ENCODE measurements around the gene PIP4K2B.

The PIP4K2B gene

DNA sequence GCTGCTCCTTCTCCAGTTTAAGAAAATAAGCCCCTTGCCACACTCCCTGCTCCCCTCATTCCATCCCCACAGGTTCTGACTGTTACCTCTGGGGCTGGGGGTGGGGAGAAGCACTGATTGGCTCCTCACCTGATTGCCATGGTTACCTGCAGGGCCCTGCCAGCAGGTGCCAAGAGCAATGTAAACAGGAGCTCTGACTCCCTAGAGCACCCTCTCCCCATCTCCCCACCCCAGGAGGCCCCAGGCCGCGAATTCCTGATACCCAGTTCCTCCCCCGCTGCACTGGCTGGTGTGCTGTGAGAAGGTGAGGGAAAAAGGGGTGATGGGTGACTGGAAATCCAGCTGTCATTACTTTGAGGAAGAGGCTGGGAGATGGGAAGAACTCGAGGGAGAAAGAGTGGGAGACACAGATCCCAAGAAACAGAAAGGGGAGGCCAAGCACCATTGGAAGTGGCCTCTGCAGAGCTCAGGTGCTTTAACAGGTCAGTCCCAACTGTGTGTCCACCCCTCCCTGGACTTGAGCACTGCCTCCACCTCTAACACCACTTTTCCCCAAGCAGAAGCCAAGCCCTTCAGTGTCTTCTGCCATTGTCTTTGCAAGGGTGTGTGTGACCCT lies 55.7 kb downstream of the PIP4K2B start:
- DNase-seq = no peak

DNA sequence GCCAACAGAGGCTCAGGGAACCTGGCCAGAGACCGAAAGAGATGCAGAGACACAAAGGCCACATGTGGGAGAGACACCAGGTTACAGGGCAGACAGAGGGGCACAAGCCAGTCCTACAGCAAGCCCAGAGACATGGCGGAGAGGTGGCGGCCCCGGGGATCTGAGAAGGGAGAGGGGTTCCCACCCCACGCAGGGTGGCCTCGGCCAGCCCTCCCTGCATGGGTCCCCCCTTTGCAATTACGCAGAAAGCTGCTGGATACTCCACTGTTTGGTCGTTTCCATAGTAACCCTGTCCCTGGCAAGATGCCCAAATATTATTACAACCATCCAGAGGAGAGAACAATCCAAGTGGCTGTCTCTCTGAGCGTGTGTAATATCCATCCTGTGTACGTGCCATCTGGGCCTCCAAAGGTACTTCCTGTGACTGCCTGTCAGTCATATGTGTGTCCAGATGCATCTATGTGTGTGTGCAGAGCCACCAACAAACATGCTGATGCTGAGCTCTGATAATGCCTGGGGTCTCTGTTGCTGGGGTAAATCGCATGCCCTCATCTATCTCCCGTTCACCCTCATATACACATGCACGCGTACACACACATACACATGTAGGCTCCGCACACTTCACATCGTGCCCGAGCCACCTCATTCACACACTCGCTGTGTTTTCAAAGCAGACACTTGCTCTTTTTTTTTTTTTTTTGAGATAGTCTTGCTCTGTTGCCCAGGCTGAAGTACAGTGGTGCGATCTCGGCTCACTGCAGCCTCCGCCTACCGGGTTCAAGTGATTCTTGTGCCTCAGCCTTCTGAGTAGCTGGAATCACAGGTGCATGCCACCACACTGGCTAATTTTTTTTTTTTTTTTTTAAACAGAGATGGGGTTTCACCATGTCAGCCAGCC lies 56.7 kb downstream of the PIP4K2B start:
- no peak for DNase-seq

DNA sequence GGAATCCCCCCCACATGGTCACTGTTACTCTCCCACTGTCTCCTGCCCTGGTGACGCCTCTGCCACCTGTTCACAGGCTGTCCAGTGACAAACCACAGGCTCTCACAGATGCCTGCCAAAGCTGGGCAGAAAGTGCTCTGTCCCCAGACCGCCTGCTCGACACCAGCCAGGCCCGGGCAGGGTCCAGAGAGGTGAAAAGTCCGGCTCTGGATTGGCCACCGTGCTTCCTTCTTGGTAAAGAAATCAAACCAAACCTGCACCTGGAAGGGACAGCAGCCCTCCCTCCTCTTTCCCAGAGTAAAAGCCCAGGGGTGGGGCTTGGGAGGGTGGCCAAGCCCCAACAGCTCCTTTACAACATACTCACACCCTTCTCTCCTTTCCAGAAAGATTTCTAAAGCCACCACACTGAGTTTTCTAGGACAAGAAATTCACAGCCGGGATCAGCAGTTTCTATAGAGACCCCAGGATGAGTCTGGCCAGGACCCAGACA lies 57.4 kb downstream of the PIP4K2B start:
- DNase-seq = no peak

DNA sequence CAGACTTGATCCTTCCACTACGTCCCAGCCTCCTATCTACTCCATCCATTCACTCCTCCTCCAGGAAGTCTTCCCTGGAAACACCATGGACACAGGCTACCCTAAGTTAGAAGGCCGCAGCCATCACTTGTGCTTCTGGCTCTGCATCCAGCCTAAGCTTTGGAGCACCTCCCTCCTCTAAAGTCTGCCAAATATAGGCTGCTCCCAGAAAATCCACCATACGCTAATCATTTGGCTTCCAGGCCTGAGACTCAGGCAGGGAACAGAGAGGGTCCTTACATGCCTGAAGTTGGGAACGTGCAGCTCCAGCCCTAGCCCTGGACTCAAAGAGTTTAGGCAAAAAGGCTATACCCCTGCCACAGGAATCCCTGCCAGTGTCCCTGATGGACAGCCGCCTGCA lies 57.9 kb downstream of the PIP4K2B start:
- DNase-seq = no peak

DNA sequence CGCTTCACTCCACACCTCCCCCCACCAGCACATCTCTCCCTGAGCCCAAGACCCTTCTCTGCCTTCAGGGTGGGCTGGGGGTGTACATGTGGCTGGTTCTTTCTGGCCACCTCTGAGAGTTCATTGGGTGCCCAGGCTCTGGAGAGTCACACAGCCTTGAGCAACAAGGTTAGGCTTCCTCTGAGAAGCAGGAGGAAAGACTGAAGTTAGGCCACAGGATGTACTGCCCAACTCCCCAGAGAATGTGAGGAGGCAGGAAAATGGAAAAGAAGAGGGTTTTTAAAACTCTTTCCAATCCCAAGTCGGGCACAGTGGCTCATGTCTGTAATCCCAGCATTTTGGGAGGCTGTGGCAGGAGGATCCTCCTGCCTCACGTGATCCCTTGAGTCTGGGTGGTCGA lies 58.5 kb downstream of the PIP4K2B start:
- DNase-seq = no peak

DNA sequence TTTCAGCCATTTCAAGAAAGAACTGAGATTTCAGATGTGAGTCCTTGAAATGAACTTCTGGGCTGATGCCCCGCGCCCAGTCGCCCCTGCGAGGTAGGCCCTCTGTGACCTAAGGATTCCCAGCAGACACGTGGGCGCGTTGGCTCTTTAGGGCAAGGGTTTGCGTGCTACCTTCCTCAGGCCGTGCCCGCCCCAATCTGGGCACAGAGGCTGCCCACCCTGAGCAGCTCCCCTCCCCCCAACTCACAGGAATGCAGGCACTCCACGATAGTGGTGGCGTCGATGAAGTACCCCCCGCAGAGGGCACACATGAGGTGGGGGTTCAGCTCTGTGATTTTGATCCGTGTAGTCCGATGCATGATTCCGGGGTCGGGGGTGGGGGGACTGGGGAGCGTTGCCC lies 59.3 kb downstream of the PIP4K2B start:
- DNase-seq = no peak

DNA sequence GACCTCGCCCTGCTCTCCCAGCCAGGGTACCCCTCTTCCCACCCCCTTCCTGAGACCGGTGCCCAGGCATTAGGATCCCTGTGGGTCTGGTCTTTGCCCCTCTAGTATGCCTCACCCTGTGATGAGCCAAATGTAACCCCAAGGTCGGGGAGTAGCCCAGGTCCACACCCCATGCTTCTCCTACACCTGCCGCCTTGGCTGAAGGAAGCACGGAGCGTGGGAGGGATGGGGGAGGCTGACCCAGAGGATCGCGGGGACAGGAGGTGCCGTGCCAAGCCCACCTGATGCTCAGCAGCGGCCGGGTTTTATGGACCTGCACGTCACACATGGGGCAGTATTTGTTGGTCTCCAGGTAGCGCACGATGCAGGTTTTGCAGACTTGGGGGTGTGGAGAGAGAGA lies 60.1 kb downstream of the PIP4K2B start:
- DNase-seq = no peak

DNA sequence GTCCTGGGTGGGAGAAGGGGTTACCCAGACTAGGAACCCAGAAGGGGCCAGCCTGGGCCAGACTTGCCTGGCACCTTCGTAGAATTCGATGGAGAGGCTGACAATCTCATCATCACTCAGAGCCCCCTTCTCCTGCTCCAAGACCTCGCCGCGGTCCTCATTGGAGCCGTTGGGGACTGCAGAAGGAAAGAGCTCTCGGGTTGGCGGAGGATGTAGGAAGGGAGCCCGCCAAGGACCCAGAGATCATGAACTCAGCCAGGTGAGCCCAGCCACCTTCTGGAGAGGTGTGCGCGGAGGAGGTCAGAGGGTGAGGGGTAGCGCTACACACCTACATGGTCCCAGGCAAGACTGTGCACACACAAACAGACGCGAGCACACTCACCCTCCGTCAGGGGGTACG lies 60.7 kb downstream of the PIP4K2B start:
- no peak for DNase-seq

DNA sequence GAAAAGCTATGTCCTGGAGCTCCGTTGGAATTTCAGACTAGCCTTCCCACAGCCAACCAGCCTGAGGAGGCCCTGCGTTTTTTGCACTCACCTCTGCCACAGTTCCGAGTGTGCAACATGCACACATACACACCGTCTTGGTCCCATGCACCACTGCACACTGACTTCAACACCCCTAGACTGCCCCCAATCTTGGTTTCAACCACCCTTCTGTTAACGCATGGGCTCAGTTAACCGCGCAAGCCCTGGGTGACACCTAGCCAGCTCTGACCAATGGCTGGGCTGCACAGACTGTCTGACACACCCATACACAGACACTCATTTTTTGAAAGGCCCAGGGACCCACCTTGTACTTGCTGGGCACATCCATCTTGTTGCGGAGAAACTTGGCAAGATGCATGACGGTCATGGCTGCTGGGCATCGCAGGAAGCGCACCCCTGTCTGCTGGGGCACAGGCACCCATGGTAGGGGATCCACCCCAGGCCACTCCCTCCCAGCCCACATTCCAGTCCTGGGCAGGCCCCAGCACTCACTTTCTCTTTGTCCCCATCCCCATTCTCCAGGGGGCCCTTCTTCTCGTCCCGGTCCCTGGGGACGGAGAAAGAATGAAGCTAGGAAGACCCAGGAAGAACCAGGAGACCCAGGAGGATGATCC lies 61.2 kb downstream of the PIP4K2B start:
- no peak for DNase-seq

DNA sequence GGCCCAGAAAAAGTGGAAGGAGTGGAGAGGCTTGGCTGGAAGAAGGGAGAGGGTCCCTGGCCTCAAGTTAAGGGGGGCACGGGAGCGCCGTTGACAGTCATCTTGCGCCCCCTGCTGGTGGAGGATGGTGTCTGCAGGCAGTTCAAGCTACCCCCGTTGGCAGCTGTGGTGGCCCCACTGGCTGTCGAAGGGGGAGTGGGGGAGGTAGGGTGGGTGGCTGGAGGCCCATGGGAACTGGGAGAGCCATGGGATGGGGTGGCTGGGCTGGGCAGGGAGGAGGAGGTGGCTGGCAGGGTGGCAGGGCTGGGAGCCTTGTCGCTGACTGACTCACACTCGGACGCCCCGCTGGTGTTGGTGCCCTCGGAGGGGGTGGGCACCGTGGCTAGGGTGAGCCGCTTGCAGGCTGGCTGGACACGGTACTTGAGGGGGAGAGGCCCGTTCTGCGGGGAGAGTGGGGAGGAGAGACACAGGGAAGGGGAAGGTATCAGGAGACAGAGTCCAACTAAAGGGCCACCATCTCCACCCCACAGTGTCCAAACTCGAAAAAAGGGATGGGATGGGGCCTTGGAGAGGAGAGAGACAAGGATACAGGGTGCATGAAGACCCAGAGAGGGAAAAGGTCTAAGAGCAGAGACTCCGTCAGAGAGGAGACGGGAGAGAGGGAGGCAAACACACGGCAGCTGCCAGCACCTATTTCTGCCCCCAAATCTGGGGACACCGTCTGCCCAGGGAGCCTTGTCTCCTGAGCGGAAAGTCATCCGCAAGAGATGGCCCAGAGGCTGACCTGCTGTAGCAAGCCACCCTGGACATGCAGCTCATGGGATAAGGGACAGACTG lies 64.0 kb downstream of the PIP4K2B start:
- DNase-seq = peak; percentile 53

DNA sequence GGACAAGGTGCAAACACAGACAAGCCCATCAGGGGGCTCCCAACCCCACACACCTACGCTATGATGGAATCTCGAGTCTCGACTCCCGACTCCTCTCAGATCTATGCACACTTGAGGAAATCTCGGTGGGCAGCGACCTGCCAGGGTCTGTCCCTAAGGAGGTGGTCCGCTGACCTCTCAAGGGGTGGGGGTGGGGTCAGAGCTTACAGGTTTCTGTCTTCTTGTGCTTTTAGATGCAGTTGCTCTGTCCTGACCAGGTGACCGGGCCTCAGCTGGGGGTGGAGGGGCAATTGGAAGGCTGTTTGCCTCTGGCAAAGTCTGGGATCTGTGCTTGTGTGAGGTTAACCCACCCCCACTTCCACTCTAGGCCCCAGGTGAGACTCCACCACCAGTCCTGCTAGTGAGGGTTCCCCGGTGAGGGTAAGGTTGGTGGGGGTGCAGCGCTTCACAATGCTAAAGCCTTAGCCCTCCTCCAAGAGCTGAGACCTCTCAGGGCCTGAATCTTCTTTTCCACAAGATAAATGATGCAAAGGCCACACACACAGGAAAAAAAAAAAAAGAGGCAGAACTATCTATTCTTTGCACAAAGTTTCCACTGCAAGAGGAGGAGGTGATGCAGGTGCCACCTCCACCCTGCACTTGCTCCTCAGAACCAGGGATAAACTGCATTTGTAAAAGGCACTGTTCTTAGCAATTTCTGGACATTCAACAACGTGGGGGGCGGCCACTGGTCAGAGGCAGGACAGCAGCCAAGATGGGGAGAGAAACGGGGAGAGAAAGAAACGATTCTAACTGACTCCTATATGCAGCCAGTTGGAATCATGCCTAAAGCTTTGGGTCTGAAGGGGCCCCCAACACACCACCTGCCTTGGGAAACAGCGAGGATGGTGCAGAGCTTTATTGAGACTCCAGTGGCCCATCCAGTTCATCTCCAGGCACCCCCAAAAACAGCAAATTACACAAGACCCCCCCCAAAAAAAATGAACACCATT lies 65.1 kb downstream of the PIP4K2B start:
- no peak for DNase-seq

DNA sequence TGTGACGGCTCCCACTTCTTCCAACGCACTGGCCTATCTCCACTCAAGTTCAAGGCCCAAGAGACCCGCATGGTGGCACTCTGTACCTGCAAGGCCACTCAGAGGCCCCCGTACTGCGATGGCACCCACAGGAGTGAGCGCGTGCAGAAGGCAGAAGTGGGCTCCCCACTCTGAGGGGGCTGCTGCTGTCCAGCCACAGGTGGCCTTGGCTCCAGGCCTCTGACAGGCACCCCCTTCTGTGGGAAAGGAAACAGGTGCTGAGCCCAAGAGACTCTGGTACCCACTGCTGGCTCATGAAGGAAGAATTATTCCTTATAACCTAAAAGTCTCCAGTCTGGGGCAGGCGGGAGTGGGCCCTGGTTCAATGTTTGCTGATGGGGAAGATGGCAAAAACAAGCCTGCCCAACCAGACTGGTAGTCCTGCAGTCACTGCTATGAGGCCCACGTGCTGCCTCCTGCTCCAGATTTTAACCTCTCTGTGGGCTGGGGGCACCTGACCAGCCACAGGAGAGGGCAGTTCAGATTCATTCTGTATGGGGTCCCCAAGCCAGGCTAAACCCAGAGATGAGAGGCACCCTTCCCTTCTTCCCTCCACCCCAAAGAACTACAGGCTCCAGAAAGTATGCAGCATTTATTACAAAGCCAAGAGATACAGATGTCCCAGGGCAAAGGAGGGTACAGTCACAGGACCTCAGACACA lies 65.9 kb downstream of the PIP4K2B start:
- no peak for DNase-seq

DNA sequence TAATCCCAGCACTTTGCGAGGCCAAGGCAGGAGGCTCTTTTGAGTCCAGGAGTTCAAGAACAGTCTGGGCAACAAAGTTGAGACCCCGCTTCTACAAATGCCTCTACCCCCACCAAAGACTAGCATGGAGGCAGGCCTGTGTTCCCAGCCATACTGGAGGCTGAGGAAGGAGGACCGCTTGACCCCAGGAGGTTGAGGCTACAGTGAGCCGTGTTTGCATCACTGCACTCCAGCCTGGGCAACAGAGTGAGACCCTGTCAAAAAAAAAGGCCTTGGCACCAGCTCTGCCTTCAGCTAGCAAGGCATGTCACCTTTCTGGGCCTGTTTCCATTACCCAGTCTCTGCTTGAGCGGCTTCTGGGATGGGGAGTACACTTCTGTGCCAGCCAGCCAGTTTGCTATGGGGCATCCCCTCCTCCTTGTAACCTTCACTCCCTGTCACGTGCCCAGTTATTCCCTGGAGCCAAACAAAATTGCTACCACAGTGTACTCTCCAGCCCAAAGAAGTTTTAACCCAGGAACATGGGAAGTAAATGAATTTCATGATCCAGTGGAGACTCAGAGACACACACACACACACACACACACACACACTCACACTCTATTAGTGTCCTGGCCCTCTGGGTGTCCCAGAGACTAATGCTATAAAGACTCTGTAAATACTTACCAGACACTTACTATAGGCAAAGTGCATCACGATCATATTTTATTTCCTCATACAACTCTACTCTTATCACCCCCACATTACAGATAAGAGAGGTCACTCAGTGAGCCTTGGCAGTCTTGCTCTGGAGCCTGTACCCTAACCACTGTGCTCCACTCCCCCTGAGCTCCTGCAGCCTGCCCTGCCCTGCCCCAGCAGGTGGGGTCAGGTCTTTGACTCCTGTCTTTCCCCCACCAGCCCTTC lies 66.7 kb downstream of the PIP4K2B start:
- no peak for DNase-seq

DNA sequence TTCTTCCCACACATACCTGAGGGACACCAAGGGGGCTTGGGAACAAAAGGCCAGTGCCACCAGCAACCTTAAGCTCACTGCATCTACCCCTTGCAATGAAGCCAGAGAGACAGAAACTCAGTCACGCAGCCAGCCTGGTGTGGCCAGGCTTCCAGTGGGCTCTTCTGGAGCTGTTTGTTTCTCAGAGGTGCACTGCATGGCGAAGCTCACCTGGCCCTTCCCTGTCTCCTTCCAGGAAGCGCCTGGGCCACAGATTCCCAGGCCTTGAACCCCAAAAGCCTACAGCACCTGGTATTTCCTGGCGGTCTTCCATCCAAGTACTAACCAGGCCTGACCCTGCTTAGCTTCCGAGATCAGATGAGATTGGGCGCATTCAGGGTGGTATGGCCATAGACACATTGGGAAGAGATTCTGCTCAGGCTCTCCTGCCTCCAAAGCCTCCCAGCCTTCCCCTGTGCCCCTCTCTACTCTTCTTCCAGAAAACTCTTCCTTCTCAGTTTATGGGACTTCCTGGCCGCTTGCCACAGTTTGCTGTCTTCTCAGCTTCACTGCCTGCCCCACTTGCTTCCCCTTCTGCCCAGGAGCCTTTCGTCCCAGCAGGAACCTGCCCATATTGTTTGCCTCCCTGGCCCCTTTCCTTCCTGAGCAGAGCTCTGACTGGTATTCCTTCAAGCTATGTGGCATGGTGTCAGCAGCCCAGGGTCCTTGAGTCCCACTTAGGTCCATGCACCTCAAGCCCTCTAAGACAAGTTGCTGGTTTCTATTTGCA lies 67.6 kb downstream of the PIP4K2B start:
- DNase-seq = no peak

DNA sequence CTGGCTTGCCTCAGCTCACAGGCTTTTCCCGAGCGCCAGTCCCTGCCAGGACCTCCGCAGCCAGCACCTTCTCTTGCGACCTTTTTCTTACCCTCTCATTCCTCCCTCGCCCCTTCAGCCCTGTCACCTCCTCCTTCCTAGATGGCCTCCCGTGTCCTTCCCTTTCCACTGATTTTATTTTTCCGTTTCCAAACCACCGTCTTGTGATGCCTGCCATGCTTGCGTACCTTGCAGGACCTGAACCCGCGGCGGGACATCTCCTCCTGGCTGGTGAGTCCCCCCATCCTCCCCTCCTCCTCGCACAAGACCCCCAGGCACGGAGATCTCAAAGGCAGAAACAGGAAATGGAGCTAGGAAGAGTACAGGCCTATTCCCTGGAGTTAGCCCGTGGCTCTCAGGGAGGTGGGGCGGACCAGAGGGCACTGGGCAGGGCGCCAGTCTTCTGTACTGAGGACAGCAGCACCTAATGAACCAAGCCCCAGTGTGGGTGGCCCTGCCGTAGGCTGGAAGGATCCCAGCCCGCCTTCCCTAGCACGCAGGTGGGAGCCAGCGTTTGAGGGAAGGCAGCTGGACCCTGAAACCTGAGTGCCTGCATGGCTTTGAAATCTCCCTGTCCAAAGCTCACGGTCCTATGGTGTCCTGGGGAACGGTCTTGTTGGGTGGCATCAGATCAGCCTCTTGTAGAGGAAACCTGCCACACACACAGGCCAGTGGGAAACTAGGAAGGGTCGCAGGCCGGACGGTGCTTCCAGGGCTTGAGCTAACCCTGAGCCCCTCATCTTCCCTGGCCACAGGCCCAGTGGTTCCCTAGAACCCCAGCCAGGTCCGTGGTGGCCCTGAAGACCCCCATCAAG lies 68.6 kb downstream of the PIP4K2B start:
- DNase-seq = no peak

DNA sequence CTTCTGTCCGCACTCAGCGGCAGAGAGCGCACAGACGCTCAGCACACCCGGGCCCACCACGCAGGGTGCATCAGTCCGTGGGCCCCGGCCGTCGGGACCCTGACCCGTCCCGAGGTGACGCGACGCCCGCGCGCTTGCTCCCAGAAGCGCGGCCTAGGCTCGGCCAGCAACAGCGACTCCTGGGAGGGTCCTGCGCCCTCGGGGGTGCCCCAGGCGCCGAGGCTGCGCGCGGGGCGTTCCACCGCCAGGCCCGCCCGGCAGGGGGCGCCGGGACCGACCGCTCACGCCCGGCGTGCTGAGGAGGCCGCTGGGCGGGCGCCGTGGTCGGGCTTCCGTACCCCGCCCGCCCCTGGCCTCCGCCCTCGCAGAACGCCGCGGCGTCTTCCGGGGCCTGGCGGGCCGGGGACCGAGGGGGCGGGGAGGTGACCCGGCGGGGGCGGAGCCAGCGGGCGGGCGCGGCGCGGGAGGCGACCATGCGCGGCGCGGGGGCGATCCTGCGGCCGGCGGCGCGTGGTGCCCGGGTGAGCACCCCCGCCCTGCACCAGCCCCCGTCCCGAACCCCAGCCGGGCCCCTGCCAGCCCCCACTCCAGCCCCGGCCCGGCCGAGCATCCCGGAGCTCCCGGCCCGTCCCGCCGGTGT lies 69.3 kb downstream of the PIP4K2B start, which contains the start of gene CISD3:
Gene CISD3, plus strand, starts transcription at position 456 of the 640 bp plus-strand sequence. Its CDS starts 18 bp downstream, at position 474.
- peak; percentile 81 for DNase-seq

DNA sequence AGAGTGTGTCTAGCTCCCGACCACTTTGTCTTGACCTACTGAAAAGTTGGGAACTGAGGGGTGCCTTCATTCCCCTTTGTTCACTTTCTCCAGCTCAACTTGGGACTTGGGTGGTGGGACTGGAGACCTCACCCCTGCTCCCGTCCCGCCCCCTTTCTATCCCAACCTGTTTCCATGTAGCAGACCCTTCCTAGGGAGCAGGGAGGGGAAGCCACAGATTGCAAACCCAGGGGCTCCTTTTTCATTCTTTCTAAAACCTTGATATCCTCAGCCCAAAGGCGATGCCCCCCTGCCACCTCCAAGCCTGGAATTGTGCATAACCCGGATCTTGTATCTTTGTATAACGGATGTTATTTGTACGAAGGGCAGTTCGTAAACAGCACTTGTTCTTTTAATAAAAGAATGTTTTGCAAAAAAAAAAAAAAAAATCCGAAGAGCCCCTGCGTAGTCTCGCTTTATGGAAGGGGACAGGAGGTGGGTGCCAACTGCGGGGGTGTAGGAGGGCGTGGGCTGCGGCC lies 69.9 kb downstream of the PIP4K2B start:
- no peak for DNase-seq

All from activated effector memory CD4-positive, alpha-beta T cell treated with Interleukin-2 at 50 U/mL for 16 hours (primary cell).